ENCODE measurements around the gene KDSR.

The KDSR gene

DNA sequence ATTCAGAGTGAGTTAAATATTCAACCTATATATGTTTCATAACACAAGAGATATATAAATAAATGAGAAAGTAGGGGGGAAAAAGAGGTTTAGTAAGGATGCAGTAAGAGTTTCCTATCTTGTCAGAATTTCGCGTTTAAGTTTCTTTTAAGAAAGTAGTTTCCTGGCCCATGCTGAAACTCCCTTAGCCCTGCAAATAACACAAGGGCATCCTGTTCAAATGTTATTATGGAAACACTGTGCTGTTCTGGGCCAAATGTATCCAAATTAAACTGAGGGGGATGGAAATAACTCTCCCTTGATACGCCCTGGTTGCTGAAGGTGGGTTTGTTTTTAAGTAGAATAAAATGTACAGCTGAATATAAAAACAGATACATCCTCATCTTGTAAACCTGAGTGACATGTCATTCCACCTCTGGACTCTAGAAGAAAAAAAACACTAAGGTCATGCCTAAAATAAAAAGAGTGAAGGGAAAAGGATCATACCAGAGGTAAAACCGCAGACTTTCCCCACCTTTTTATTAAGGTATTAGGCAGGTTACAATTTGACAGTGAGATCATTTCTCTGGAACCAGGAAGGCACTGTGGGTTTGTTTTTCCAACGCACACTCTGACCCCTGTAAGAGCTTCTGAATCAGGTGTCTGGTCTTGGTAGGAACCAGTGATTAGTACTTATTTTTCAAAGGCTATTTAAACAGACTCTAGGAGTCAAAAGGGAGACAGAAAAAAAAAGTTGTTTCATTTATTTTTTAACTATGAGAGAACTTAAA lies 64.2 kb downstream of the KDSR start:
- no peak for FAIRE-seq

- no peak for FAIRE-seq
These were observed 64.8 kb downstream of the KDSR start for GRCh38 chr18:63302220-63302619.

DNA sequence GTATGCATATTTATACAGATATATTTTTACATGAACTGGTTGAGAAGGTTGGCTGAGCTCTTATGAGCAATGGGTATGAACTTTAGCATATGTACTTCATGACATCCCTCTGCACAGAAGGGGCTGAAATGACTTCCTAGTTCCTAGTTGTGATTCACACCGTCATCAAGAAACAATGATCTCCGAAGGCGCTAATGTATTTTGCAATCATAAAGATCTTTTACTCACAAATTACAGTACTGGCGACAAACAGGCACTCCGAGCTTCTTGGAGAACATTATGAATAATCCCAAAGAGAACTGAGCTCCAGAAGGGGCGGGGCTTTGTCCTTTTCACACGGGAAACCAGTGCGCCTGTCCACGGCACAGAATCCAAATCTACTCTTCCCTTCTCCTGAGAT lies 65.6 kb downstream of the KDSR start:
- no peak for FAIRE-seq

GRCh38 chr18:63299837-63300745 lies 66.9 kb downstream of the KDSR start:
- FAIRE-seq: no peak

- FAIRE-seq: no peak
These were observed 68.3 kb downstream of the KDSR start for GRCh38 chr18:63298400-63299365.

- FAIRE-seq: no peak
These were observed 69.2 kb downstream of the KDSR start for GRCh38 chr18:63297687-63298399.

GRCh38 chr18:63293935-63294334 lies 73.1 kb downstream of the KDSR start:
- no peak for FAIRE-seq

GRCh38 chr18:63292831-63293683 lies 73.9 kb downstream of the KDSR start:
- FAIRE-seq: no peak

GRCh38 chr18:63291278-63291677 lies 75.7 kb downstream of the KDSR start:
- FAIRE-seq: no peak

GRCh38 chr18:63290821-63291200 lies 76.2 kb downstream of the KDSR start:
- no peak for FAIRE-seq

DNA sequence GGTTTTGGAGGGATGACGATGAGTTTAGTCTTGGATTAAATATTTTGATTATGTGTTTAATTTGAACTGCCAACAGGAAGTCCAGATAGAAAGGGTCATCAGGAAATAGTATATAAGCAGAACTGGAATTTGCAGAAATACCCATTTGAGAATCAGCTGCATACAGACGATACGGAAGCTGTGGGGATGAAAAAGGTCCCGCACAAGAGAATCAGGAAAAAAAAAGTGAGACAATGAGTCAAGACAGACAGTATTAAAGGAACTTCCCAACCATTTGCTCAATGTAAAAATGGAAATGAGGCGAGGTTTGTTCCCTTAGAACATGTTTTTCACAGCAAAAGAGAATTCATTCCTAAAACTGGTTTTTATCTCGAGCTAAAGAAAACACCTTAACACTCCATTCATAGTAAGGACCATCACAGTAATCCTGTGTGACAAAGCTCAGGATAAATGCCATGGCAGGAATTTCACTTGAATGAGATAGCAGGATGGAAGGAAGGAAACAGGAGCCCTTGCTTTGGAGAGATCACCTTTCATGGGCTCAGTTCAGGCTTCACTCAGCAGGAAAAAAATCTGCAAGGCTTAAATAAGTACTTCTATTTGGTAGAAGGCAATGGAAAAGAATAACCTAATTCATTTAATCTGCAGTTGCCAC lies 76.7 kb downstream of the KDSR start:
- FAIRE-seq: no peak

DNA sequence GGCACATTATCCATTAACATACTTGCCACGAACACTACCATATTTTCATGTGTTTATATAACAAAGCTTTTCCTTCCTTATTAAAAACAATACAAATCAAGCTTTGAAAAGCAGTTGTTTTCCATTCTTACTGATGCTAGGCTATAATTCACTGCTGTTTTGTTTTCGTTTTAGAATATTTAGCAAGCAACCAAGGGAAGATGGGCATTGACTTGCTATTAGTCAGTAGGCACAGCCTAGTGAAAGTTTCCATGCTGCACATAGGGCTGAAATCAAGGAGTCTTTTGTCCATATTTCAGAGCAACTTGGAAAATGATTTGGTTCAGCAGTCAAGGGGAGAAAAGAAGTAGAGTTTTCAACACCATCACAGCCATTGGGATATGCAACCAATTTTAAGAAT lies 78.7 kb downstream of the KDSR start:
- no peak for FAIRE-seq

DNA sequence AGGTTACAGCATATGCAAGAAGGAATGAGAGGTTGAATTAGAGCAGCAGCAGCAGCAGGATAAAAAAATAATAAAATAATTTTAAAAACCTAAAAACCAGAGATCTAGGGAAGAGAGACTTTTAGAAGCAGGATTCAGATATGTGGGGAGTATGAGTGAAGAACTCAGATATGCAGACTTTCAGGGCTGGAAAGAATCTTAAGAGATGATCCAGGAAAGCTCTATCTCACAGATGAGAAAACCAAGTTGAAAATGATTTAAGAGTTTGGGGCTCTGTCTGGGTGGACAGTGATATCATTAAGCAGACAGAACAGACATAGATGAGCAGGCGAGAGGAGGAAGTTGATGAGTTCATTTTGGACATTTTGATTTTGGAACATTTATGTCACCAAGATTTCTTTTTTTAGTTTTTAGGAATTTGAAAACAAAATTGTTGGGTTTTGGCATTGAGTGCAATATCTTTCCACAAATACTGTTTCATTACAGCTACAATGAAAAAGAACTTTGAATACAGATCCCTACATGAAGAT lies 79.2 kb downstream of the KDSR start:
- no peak for FAIRE-seq

DNA sequence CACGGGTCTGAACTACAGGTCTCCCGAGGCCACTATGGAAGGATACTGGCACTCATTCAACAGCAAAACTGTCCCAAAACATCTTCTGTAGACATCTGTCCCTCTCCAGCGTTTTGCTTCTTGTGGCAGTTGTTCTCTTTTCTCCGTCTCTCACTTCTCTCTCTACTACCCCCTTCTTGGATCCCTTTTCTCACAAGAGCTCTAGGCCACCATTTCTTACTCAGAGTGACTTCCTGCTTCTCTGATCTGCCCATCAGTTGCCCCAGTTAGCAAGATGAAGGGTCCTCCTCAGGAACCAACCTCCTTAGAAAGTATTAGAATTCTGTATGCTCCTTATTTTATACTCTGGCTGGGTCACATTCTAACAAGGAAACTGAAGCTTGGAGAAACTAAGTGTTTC lies 80.1 kb downstream of the KDSR start:
- no peak for FAIRE-seq

DNA sequence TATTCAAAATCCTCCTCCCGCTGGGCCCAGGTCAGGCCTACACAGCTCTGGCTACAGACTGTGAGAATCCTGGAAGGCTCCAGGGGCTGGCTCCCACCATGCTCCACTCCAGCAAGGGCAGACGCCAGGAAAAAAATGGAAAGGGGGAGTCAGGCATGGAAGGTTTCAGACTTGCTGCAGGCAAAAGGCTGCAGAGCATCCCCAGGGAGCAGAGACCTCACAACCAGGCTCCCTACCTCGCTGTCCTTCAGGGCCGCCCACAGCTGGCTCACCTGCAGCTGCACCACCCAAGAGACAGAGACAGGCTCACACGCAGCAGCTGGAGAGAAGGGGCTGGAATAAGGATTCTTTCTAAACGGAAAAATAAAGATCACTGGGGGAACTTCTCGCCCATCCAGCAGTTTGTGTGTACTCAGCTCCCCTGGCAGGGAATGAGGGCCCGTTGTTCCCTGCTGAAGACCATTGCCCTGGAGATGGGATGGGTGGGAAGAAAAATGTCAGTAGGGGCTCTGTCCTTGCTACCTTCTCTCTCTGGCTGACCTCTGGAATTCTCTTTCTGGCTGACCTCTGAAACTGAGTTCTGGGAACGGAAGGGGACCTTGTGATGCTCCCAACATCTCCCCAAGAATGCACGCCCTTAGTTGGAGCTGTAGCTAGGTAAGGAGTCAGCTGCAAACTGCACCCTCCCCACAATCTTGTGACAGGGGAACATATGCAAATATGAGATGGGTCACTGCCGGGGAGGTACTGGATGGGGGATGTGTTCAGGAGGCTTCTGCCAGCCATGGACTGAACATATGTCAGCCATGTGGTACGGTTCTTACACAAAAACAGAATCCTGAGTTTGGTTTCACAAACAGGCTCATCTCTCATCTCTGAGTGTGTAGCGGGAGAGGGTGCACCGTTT lies 81.9 kb downstream of the KDSR start:
- FAIRE-seq: no peak

- FAIRE-seq: no peak
These were observed 82.7 kb downstream of the KDSR start for GRCh38 chr18:63284173-63284799.

DNA sequence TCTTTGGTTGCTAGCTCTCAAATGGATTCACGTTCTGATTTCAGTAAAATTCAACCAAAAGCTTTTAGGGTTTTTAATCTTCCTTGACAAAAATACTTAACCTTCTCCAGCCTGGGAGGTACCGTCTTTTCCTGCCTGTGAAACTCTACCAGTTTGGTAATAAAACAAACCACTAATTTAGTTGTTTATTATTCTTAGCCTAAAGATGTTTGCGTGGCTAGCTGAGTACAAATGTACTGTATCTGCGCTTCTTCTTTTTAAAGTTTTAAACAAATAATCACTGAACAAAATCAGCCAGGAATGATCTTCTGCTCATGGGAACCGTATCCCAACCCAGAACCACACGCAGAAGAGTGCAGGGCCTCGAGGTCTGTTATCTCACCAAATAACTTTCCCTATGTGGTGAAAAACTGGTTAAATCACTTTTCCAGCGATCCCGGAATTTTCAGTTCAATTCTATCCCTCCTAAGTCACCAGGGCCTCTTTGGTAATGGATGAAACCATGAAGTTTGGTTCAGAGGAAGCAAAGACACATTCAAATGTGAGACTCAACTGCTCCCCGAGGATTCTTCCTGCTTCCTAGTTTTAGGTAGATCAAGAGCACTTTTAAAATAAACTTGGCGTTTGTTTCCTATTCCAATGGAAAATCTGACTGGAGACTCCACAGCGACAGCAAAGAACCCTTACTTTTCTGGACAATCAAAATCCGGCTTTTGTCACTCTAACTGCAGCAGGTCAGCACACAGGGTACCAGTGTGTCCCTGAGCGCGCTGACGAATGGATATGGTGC lies 83.5 kb downstream of the KDSR start:
- FAIRE-seq: no peak

GRCh38 chr18:63282793-63283192 lies 84.2 kb downstream of the KDSR start:
- FAIRE-seq: no peak
